AG09319 (cell line): Measurements from ENCODE around the gene TRIM62.
"Not testable (repeated sequence)": the region's sequence is repeated elsewhere in the genome, so short reads cannot be mapped to it uniquely, and the experiment has no call there.

Experiments used
- DNase-seq: peaks from one replicate; pipeline ENCODE4 v3.0.0-alpha.2; 2010; ENCODE audit warnings: low read depth; ENCODE audit errors: extremely low read depth
- CTCF ChIP-seq: IDR thresholded peaks from 2 replicates; pipeline ENCODE4 v1.5.1; 2011; ENCODE audit warnings: low read depth, mild to moderate bottlenecking, inconsistent platforms, low read length, moderate library complexity

The TRIM62 gene

GRCh38 chr1:33141216-33141615 is 40.6 kb downstream of the TRIM62 start:
- no peak for DNase-seq
- no peak for TF ChIP-seq CTCF

GRCh38 chr1:33140153-33141149 is 41.4 kb downstream of the TRIM62 start:
- DNase-seq: no peak
- peak; percentile 1; the same call in 1 of the 2 replicates for TF ChIP-seq CTCF

GRCh38 chr1:33137800-33138199 is 44.0 kb downstream of the TRIM62 start:
- DNase-seq: no peak
- TF ChIP-seq CTCF: peak; percentile 58

- DNase-seq: not testable (repeated sequence)
Measured at GRCh38 chr1:33136041-33136440, 45.8 kb downstream of the TRIM62 start.

- no peak for DNase-seq
- TF ChIP-seq CTCF: no peak
Measured at GRCh38 chr1:33133478-33134105, 48.3 kb downstream of the TRIM62 start.

GRCh38 chr1:33132549-33132948 is 49.3 kb downstream of the TRIM62 start:
- DNase-seq: no peak
- no peak for TF ChIP-seq CTCF

- no peak for DNase-seq
- TF ChIP-seq CTCF: no peak
Measured at GRCh38 chr1:33131191-33131590, 50.7 kb downstream of the TRIM62 start.
